Stimulated activated CD4-positive, alpha-beta T cell treated with anti-CD3 and anti-CD28 coated beads, Interleukin-2, amount 100 ng/mL, for 48 hours (primary cell): ENCODE measurements around the gene CERS6.

Source experiments
- DNase-seq, 2 donors: peaks; one replicate each; pipeline ENCODE4 v3.0.0-alpha.2; 2020

Gene CERS6

DNA sequence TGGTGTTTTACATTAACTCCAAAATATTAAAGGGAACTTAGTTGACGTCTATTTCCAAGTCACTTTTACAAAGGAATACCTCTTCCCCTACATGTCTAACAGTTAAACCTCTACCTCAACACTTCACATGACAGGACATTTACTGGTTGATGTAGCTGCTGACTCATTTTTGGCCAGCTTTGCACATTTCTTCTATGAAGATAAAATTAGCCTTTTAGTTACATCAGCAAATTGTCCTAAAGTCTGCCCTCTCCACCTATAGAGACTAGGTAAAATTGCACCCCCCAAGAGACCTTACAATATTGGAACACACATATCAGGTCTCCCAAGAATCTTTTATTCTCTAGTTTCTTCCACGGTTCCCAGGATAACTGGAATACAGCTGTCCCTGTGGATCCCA, 10.1 kb upstream of the CERS6 start:
- no peak for DNase-seq

DNA sequence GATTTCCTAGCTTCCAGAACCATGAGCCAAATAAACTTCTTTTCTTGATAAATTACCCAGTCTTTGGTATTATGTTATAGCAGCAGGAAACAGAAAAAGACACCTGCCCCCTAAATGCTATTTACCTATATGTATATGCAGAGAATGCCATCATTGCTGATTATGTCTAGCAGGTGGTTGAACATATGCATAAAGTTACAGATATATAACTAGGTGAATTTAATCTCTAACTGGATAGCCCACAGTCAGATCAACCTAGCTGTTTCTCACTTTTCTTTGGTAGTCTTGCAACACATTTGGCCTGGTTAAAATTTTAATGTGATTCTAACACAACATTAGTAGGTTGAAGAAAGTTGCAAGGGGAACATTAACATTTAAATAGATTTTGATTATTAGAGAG, 7.1 kb upstream of the CERS6 start:
- DNase-seq: no peak

DNA sequence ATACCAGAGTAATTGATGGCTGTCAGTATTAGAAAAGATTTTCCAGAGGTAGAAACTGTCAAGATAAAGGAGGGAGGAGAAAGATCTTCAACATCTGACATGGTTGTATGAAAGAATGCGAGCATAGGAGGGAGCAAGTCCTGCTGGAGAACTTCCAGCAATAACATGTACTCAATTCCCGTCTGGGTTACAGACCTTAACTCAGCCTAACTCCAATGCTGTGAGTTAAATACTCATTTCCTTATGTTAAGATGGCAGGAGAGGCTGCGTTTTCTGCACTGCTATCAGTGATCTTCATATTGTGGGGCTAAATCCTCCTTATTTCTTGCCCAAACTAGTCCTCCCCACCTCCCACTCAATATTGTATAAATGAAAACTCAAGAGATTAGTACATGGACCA, 6.7 kb upstream of the CERS6 start:
- DNase-seq: no peak

DNA sequence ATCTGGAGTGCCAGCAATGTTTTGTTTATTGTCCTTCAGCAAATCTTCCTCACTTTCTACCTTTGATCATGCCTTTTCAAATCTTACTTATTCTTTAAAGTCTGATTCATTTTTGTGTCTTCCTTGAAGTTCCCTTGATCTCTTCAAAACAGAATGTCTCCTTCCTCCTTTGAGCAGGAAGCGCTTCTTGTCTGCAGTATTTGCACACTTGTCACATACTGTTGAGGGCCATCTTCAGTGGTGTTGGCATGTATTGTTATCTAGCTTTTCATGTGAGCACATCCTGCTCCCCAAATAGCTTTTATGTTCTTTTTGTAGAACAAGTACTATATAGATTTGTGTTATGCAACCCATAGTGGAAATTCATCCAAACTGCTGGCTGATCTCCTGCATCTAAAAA, 5.9 kb upstream of the CERS6 start:
- no peak for DNase-seq

DNA sequence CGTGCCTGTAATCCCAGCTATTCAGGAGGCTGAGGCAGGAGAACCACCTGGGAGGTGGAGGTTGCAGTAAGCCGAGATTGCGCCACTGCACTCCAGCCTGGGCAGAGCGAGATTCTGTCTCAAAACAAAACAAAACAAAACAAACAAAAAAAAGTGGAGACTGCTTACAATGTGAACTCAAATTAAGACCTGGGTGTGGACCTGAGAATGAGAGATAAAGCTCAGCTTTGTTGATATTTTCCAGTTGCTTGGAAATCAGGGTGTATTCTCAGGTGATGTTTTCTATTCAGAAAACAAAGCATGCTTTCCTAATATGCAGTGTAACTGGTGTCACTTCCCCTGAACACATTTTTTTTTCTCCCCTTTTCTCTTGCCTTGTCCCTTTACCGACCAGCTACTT, 5.3 kb upstream of the CERS6 start:
- DNase-seq: no peak

DNA sequence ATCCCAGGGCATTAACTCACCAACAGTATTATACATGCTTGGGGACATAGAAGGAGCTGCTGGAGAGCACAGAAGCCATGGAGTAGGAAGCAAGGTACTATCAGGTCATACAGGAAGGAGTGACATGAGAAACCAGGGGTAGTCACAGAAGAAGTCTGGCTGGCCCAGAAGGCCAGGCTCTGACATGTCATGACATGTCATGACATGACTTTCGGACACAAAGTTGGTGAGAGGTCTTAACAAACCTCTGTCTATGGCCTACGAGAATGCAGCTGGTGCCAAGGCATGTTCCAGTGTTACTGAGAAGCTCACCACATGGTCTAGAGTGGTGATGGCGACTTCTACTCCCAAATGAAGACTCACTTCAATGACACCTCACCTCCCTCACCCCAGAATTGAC, 3.3 kb upstream of the CERS6 start:
- no peak for DNase-seq

DNA sequence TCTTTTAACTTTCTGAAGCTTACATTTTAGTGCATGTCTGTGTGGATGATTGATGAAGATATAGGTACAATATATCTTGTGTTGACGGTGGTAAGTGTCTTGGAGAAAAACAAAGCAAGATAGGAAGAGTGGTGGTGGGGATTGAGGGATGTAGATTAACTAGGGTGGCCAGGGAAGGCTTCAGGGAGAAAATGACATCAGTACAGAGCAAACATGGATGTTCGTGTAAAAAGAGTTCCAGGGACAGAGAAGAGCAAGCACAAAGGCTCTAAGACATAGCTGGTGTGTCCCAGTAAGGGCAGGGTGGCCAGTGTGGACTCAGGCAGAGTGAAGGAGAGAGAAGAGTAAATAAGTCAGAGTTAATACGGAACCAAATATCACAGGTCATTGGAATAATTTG, 2.7 kb upstream of the CERS6 start:
- DNase-seq: no peak

DNA sequence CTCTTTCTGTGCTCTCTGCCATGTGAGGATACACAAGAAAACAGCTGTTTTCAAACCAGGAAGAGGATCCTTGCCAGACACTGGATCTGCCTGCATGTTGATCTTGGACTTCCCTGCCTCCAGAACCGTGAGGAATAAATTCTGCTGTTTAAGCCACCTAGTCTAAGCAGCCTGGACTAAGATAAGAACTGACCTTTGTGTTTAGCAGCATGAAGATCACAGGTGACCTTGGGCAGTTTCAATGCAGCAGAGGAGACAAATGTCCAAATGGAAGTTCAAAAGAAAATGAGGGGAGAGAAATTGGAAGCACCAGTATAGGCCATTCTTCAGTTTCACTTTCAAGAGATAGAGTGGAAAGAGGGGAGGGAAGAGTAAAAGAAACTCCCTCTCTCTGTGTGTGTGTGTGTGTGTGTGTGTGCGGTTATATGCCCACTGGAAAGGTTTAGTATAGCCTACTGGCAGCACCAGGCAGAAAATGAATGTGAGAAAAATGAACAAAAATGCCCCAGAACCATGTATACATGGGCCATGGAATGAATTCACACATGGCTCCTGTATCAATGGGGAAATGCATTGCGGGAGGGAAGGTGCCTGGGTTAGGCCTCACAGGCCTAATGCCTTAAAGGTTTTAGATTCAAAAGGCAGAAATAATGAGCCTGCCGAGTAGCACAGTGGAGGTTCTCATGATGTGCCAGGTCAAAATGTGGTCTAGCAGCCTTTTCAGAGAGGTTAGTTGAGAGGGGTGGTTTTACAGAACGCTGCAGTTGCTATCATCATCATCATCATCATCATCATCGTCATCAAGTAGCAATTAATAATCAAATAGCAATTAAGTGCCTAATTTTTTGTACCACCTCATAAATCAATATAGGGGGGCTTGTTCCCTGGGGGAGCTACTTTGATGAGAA, 1.1 kb upstream of the CERS6 start:
- no peak for DNase-seq

DNA sequence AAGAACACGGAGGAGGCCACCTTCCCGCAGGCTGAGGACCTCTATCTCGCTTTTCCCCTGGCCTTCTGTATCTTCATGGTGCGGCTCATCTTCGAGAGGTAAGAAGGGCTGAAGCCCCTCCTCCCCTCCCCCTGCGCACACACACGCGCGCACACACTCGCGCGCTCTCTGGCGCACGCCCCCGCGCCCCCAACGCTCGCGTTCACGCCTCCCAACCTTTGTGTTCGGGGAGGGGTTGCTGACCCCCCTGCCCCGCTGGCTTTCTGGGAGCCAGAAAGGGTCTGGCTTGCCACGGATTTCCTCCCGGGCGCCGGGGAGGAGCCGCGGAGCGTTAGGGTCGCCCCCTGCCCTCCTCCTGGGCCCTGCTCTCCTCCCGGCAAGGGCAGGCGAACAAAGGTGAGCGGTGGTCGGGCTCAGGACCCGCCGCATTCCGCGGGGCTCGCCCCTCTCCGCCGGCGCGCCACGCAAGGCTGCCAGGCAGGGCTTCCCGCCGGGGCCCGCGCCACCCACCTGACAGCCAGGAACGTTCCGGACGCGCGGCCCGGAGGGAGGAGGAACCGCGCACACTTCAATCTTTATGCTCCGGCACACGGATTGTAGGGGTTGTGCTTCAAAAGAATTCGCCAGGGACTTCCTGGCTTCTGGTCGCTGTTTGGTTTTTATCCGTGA, 583 bp downstream of the CERS6 start:
- DNase-seq: no peak

DNA sequence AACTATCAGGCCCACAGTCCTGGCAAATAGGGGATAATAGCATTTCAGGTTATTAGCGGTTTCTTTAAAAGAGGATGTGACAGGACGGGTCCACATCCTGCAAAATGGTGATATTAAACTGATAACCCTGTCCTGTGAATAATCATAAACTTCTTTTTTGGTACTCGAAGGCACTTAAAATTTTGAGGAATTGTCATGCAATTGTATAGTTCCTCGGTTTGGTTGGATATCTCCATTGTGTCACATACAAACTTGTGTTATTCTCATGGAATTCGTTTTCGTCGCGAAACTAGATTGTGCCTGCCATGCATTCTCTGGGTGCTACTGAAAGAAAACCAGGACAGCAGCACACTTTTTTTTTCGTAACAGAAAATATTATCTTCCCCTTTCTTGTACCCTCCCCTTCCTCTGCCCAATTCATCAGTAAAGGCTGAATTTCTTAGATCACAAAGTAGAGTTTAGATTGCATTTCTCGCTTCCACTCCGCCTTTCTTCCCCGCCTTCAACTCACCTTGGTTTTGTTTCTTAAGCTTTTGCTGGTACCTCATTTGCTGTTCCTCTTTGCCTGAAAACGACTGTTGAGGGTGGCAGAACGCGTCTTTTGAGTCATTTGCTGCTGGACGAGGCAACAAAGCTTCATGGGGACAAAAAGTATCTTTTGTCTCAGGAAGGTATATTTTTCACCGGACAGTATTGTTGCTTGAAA, 1.3 kb downstream of the CERS6 start:
- DNase-seq: no peak

DNA sequence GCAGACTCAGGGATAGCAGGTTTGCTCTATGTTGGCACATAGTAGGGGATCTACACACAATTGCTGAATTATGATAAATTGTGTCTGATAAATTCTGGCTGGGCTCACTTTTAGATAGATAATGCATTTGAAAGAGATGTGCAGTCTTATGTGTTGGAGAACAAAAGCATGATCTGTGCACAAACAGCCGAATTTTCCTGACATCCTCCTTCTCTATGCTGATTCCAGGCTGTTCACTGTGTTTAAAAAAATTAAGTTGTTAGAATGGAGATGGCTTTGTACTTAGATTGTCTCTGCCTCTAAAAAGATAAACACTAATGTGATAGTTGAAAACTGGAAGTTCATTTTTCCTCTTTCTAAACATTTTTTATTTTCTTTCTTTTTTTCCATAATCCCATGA, 2.1 kb downstream of the CERS6 start:
- no peak for DNase-seq

DNA sequence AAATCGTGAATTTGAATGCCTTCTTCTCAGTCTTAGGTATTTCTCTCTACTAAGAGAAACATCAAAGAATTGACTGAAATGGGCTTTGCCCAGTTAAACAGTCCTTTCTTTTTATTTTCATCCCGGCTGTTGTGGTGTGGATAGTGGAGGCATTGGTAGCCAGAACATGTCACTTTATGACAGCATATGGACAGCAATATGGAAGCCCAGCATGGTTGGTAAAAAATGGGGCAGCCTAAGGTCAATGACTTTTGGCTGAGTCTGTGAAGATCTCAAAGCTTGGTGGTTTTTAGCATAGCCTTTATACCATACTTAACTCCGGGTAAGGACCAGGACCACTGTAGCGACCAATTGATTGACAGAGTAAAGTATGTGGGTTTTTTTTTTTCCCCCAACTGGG, 3.2 kb downstream of the CERS6 start:
- no peak for DNase-seq

DNA sequence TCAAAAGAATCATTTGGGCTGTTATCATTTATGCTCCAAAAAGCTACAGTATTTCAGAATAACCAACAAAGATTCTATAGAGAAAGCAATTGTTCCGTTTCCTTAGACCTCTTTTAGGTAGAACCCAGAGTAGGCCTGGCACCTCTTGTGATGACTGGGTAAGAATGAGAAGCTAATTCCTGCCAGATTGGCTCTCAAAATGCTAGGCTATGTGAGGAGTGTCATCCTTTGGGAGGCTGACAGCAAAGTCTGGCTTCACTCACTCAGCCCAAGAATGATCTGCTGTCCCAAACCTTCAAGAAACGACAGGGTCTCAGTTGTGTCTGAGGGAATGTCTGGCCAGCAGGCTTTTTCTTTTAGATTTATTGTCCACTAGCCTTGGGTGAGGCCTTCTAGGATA, 4.5 kb downstream of the CERS6 start:
- DNase-seq: no peak

DNA sequence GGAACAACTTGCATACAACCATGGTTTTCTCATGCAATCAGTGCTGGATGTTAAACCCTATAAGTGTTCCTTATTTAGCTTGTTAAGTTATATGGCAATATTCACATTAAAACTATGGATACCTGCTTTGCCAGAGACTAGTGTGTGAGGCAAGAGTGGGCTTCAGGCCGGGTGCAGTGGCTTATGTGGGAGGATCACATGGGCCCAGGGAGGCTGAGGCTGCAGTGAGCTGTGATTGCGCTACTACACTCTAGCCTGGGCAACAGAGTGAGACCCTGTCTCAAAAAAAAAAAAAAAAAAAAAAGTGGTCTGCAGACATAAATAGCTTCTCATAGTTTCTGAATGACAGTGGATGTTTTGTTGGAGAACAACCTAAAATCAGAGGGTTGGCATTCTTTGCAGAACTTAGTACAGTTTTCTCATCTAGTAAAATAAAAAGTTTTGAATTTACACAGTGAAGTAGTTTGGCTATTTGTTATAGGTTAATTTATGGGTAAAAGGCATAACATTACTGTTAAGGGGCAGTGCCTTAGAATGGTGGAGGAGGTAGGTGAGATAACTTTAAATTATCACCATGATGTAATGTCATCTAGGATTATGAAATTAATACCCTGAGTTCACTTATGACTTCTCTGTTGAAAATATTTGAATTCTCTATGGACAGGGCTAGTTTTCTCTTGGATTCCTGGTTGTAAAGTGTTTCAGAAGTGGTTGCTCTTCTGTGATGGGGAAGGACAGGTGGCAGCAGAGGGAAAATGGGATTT, 5.3 kb downstream of the CERS6 start:
- no peak for DNase-seq

DNA sequence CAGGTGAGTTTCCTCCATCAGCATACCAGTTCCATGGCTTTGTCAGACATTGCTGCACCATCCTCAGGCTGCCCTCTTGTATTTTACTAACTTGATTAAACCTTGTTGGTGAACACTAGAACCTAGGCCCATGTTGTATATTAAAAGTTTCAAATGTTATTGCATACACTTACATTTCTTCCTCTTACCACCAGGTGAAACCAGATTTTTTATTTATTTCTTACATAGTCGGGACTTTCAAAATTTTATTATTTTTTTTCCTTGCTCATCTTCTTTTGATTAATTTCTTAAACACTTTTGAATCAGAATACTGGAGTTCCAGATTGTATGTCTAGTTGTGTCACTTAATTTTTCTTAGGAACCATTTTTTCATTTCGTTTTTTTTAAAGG, 5.9 kb downstream of the CERS6 start:
- no peak for DNase-seq

DNA sequence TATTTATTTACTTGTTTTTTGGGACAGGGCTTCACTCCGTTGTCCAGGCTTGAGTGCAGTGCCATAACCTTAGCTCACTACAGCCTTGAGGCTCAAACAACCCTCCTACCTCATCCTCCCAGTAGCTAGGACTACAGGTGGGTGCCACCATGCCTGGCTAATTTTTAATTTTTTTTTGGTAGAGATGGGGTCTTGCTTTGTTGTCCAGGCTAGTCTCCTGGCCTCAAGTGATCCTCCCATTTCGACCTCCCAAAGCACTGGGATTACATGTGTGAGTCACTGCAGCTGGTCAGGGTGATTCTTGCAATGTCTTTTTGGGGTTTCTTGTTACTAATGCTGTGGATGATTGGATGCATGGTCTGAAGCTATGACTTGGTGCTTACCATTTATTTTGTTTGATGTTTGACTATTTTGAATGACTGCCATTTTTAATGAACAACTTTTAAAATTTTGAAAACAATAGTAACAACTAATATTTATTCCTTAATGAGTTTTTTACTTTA, 6.5 kb downstream of the CERS6 start:
- DNase-seq: no peak

DNA sequence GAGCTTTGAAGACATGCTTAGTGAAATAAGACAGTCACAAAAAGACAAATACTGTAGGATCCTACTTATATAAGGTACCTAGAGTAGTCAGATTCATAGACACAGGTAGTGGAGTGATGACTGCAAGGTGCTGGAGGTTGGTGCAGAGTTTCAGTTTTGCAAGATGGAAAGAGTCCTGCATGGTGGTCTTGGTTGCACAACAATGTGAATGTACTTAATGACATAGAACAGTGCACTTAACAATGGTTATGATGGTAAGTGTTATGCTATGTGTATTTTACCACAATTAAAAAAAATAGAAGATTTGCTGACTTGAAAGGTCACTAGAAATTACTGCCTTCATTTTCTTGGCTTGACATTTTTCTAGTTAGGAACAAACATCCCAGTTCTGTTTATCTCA, 9.5 kb downstream of the CERS6 start:
- DNase-seq: no peak

DNA sequence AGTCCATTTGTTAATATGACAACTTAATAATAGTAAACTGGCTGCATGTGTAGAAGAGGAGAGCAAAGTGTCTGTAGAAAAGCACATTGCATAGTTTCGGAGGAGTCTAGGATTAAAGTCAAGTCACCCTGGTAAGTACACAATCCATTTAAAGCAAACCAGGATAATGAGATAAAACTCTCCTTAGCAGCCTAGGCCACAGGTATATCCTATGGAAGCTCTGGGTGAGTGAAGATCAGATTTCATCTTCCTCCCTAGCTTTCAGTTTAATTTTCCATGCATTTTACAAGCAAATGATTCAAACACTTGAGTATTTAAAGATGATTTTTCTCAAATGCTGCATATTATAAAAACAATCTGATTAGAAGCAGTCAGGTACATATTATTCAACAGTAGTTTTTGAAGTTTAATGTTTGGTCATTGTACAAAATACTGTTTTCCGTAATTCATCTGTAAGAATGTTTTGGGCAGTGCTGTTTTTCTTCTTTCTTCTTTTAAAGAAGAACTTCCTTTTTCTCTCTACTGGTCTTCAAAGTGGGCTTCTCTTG, 10.2 kb downstream of the CERS6 start:
- no peak for DNase-seq

DNA sequence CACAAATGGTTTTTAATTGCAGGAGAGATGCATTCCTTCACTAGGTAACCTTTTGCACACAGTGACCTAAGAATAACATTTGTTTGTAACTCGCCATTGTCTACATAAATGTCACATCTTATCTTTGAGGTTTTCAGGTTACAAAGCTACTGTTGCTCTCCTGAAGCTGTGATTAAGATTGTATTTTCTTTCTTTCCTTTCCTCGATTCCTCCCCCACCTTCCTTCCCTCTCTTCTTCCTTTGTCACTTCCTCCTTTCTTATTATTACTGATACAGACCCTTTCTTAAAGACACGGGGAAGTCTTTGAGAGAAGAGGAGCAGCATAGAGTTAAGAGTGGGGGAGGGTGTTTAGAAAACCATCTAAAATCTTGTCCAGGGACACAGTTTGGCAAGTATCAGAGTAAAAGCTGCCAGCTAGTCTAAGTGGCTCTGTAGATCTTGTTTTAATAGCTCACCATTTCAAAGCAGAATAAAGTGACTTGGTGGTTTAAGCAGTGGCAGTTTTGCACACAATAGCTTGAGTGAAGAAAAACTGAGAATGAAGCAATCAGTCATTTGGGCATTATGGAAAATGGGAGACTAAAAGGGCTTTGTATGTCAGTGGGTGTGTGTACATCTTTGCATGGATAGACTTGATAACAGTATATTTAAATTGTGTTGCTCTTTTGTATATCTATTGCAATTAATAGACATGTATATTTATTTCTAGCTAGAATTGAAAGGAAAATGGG, 10.9 kb downstream of the CERS6 start:
- DNase-seq: no peak

DNA sequence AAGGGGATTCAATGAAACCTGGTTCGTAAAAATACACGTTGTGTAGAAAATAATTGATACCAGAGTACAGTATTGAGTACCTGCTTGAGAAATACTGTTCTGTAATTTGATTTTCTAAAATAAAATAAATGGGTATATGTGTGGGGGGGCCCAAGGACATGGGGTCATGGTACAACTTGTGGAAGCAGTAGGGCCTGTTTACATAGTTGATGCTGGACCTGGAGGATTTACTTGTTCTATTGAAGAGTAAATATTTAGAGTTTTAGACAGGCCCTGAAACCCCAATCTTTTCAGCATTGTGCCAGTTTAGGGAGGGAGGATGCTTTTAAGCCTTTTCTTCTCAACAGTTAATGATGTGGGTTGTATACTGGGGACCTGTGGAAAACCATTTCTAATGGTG, 11.7 kb downstream of the CERS6 start:
- DNase-seq: no peak

DNA sequence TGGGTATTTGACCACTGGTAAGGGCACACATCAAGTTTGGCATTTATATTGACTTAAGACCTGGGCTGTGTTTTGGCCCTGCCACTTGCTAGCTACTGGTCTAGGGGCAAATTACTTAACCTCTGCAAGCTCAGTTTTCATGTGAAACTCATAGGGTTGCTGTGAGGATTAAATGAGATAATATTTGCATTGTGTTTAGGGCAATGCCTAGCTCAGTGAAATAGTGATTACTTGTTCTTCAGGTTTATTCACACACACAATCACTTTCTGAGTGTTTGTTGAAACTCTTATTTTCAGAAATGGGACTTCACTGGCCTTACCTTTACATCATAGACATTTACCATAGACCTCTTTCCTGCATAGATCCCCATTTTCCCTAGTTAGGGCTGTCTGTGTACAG, 12.3 kb downstream of the CERS6 start:
- DNase-seq: no peak
